ENCODE results near the gene LRIT2. TPM values are rescaled to one million over a fixed set of nuclear protein-coding genes. Genes with fewer than 3 reads are reported as not detected.

The LRIT2 gene
- total RNA-seq, 1 donor = not detected

- Histone ChIP-seq H3K9me3 (ENCODE audit: low read depth, low read length) (no peaks in the 10 kb centered on the region), H3K4me1 (ENCODE audit: insufficient read depth, low read length) (no peaks in the 10 kb centered on the region), H3K27me3 (ENCODE audit: insufficient read depth, low read length) (no peaks in the 10 kb centered on the region)
Observed at GRCh38 chr10:84256510-84257342, 31.4 kb upstream of the LRIT2 start.

GRCh38 chr10:84254552-84255478, 29.5 kb upstream of the LRIT2 start:
- no peak overlapping the region for H3K4me3 ChIP-seq (ENCODE audit: low read length)
- no peaks in the 10 kb centered on the region for H3K27me3 ChIP-seq (ENCODE audit: insufficient read depth, low read length)
- H3K4me1 ChIP-seq (ENCODE audit: insufficient read depth, low read length) = no peaks in the 10 kb centered on the region
- H3K9me3 ChIP-seq (ENCODE audit: low read depth, low read length) = no peaks in the 10 kb centered on the region

More at GRCh38 chr10:84256510-84257342, 31.4 kb upstream of the LRIT2 start:
- no peak overlapping the region for H3K4me3 ChIP-seq (ENCODE audit: low read length)

DNA sequence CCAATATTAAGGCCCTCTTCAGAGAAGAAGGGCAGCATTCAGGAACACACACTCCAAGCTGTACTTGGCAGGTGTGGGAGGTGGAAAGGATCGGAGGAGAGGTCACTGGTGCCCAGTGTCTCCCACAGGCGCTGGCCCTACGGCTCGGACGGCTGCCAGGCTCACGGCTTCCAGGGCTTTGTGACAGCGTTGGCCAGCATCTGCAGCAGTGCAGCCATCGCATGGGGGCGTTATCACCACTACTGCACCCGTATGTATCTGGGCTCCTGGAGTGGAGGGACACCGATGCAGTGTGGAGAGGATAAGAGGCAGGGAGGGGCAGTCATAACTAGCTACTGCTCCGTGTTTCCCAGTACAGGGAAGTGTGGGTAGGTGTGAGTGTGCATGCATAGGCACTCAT, 23.4 kb upstream of the LRIT2 start:
- Histone ChIP-seq H3K4me3 (ENCODE audit: low read length) (no peak overlapping the region), H3K4me1 (ENCODE audit: insufficient read depth, low read length) (no peaks in the 10 kb centered on the region), H3K9me3 (ENCODE audit: low read depth, low read length) (no peaks in the 10 kb centered on the region), H3K27me3 (ENCODE audit: insufficient read depth, low read length) (no peaks in the 10 kb centered on the region)

DNA sequence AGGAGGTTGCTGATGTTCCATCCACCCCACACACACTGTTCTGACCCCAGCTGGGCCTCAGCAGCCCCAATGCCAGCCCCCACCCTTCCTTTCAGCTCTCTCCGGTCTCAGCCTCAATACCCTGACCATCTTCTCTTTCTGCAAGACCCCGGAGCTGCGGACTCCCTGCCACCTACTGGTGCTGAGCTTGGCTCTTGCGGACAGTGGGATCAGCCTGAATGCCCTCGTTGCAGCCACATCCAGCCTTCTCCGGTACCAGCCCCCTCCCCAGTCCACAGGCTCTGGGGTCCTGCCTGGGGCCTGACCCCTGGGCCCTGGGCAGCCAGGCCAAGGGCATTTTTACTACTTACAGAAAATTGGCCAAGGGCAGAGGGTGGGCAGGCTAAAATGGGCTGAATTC, 22.2 kb upstream of the LRIT2 start:
- H3K27me3 ChIP-seq (ENCODE audit: insufficient read depth, low read length) = no peaks in the 10 kb centered on the region
- no peaks in the 10 kb centered on the region for H3K4me1 ChIP-seq (ENCODE audit: insufficient read depth, low read length)
- H3K4me3 ChIP-seq (ENCODE audit: low read length) = no peak overlapping the region
- H3K9me3 ChIP-seq (ENCODE audit: low read depth, low read length) = no peaks in the 10 kb centered on the region

GRCh38 chr10:84244651-84245270, 19.4 kb upstream of the LRIT2 start, which contains the start of gene RGR:
Gene RGR (plus strand): TSS chr10:84245053. CDS start chr10:84245091, 38 bp downstream.
- Histone ChIP-seq H3K4me1 (ENCODE audit: insufficient read depth, low read length) (no peaks in the 10 kb centered on the region), H3K9me3 (ENCODE audit: low read depth, low read length) (no peaks in the 10 kb centered on the region), H3K4me3 (ENCODE audit: low read length) (no peak within 1 kb of the TSS), H3K27me3 (ENCODE audit: insufficient read depth, low read length) (no peaks in the 10 kb centered on the region)

GRCh38 chr10:84243759-84244158, 18.4 kb upstream of the LRIT2 start:
- H3K4me1 ChIP-seq (ENCODE audit: insufficient read depth, low read length) = no peaks in the 10 kb centered on the region
- H3K4me3 ChIP-seq (ENCODE audit: low read length) = no peak overlapping the region
- no peaks in the 10 kb centered on the region for H3K9me3 ChIP-seq (ENCODE audit: low read depth, low read length)
- no peaks in the 10 kb centered on the region for H3K27me3 ChIP-seq (ENCODE audit: insufficient read depth, low read length)

- H3K27me3 ChIP-seq (ENCODE audit: insufficient read depth, low read length) = peaks cover 3% of the 10 kb centered on the region
- H3K9me3 ChIP-seq (ENCODE audit: low read depth, low read length) = no peaks in the 10 kb centered on the region
- H3K4me3 ChIP-seq (ENCODE audit: low read length) = no peak within 1 kb of the TSS
- H3K4me1 ChIP-seq (ENCODE audit: insufficient read depth, low read length) = no peaks in the 10 kb centered on the region
Observed at GRCh38 chr10:84241185-84241790, 15.9 kb upstream of the LRIT2 start, which contains the start of gene LRIT1. Gene LRIT1 (minus strand): TSS chr10:84241546. CDS start chr10:84241439, 107 bp downstream.

GRCh38 chr10:84238909-84239308, 13.6 kb upstream of the LRIT2 start:
- Histone ChIP-seq H3K9me3 (ENCODE audit: low read depth, low read length) (no peaks in the 10 kb centered on the region), H3K4me1 (ENCODE audit: insufficient read depth, low read length) (no peaks in the 10 kb centered on the region), H3K4me3 (ENCODE audit: low read length) (no peak overlapping the region), H3K27me3 (ENCODE audit: insufficient read depth, low read length) (peaks cover 3% of the 10 kb centered on the region)

GRCh38 chr10:84237199-84238051, 12.1 kb upstream of the LRIT2 start:
- Histone ChIP-seq H3K9me3 (ENCODE audit: low read depth, low read length) (no peaks in the 10 kb centered on the region), H3K4me3 (ENCODE audit: low read length) (no peak overlapping the region), H3K27me3 (ENCODE audit: insufficient read depth, low read length) (peaks cover 3% of the 10 kb centered on the region), H3K4me1 (ENCODE audit: insufficient read depth, low read length) (no peaks in the 10 kb centered on the region)

GRCh38 chr10:84236807-84237198, 11.5 kb upstream of the LRIT2 start:
- peaks cover 3% of the 10 kb centered on the region for H3K27me3 ChIP-seq (ENCODE audit: insufficient read depth, low read length)
- H3K9me3 ChIP-seq (ENCODE audit: low read depth, low read length) = no peaks in the 10 kb centered on the region
- no peak overlapping the region for H3K4me3 ChIP-seq (ENCODE audit: low read length)
- H3K4me1 ChIP-seq (ENCODE audit: insufficient read depth, low read length) = no peaks in the 10 kb centered on the region

DNA sequence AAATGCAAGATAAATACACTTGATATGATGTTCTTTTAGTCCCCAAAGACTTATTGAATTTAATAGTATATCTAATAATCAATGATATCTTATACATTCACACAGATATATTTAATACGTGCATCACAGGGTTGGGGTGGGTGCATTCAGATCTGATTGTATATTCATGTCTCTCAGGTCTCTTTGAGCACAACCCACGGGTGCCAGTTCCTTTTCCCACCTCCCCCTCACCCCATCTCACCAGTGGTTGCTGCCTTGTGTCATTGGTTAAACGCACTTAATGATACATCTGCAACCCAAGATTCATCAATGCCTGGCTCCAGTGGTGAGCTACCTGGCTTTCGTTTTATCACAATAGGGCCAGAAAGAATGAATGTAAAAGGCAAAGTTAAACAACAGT, 9.8 kb upstream of the LRIT2 start:
- Histone ChIP-seq H3K4me3 (ENCODE audit: low read length) (no peak overlapping the region), H3K27me3 (ENCODE audit: insufficient read depth, low read length) (peaks cover 3% of the 10 kb centered on the region), H3K9me3 (ENCODE audit: low read depth, low read length) (no peaks in the 10 kb centered on the region), H3K4me1 (ENCODE audit: insufficient read depth, low read length) (no peaks in the 10 kb centered on the region)

DNA sequence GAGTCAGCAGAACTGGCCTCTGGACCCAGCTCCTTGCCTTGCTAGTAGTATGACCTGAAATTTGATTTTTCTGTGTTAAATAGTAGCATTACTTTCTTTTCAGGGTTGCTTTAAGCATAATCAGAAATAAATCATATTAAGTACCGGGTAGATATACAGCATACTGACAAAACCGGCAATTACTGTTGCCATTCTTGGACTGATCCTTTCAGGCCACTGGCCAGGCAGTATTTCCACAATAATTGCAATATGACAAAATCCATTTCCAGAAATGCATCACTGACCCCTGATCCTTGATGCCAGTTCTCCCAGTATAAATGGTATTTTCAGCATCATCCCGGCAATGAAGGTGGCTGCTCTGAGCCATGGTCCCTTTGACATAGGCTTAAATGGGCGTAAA, 9.1 kb upstream of the LRIT2 start:
- Histone ChIP-seq H3K9me3 (ENCODE audit: low read depth, low read length) (no peaks in the 10 kb centered on the region), H3K27me3 (ENCODE audit: insufficient read depth, low read length) (peaks cover 3% of the 10 kb centered on the region)

GRCh38 chr10:84233940-84234339, 8.6 kb upstream of the LRIT2 start:
- Histone ChIP-seq H3K4me1 (ENCODE audit: insufficient read depth, low read length) (no peaks in the 10 kb centered on the region), H3K4me3 (ENCODE audit: low read length) (no peak overlapping the region), H3K9me3 (ENCODE audit: low read depth, low read length) (no peaks in the 10 kb centered on the region), H3K27me3 (ENCODE audit: insufficient read depth, low read length) (peaks cover 3% of the 10 kb centered on the region)

More for the DNA sequence above, 9.1 kb upstream of the LRIT2 start:
- no peaks in the 10 kb centered on the region for H3K4me1 ChIP-seq (ENCODE audit: insufficient read depth, low read length)
- H3K4me3 ChIP-seq (ENCODE audit: low read length) = no peak overlapping the region

GRCh38 chr10:84232376-84232775, 7.0 kb upstream of the LRIT2 start:
- Histone ChIP-seq H3K4me3 (ENCODE audit: low read length) (no peak overlapping the region), H3K9me3 (ENCODE audit: low read depth, low read length) (no peaks in the 10 kb centered on the region), H3K4me1 (ENCODE audit: insufficient read depth, low read length) (no peaks in the 10 kb centered on the region), H3K27me3 (ENCODE audit: insufficient read depth, low read length) (peaks cover 3% of the 10 kb centered on the region)

All from mononuclear cell (primary cell).